Activated CD8-positive, alpha-beta memory T cell treated with anti-CD3 and anti-CD28 coated beads, Interleukin-2, amount 10 ng/mL, durations not matched to agents 7 days and 5 days (primary cell): ENCODE measurements around the gene ZMYND15. TPM values are rescaled to one million over a fixed set of nuclear protein-coding genes. Genes with fewer than 3 reads are reported as not detected.

Source experiments
- ATAC-seq: fragments of 150-1000 bp; cut with Tn5 transposase; one replicate; pipeline ENCODE4 v1.10.0; 2021; ENCODE audit warnings: moderate library complexity
- CTCF ChIA-PET: fragments of 350-600 bp; sonication (Branson Sonifier 250); formaldehyde crosslinking; loops from one replicate; lab custom pipeline; 2021; ENCODE audit warnings: antibody characterized with exemption; lab: Charles Lee
- DNase-seq: peaks from one replicate; pipeline ENCODE4 v3.0.0-alpha.2; 2020
- H3K27ac Mint-ChIP-seq: one replicate; pipeline ENCODE4 v1.8.0; 2021; ENCODE audit warnings: mild to moderate bottlenecking, mixed read lengths
- H3K27me3 Mint-ChIP-seq: one replicate; pipeline ENCODE4 v1.8.0; 2021; ENCODE audit warnings: mixed read lengths
- H3K36me3 Mint-ChIP-seq: one replicate; pipeline ENCODE4 v1.8.0; 2021; ENCODE audit warnings: mild to moderate bottlenecking, mixed read lengths
- H3K4me1 Mint-ChIP-seq: one replicate; pipeline ENCODE4 v1.8.0; 2021; ENCODE audit warnings: mixed read lengths
- H3K4me3 Mint-ChIP-seq: one replicate; pipeline ENCODE4 v1.8.0; 2021; ENCODE audit warnings: mild to moderate bottlenecking, moderate library complexity, mixed read lengths
- H3K9me3 Mint-ChIP-seq: one replicate; pipeline ENCODE4 v1.8.0; 2022; ENCODE audit warnings: low read depth, mixed read lengths
- total RNA-seq, 2 experiments: library from RNA; stranded (reverse); gene quantifications; one replicate each; pipeline ENCODE4 v1.2.3, GENCODE V29; 2021

The ZMYND15 gene
- total RNA-seq, 2 experiments from 2014 or later = 0.12 TPM; not detected in 1

DNA sequence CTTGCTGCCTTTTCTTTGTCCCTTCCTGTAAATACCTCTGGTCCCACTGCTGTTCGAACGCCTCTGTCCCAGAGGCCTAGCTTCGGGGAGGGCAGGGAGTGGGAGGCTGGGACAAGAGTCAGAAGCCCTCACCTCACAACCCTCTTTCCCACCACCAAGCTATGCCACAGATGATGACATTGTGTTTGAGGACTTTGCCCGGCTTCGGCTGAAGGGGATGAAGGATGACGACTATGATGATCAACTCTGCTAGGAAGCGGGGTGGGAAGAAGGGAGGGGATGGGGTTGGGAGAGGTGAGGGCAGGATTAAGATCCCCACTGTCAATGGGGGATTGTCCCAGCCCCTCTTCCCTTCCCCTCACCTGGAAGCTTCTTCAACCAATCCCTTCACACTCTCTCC lies 18.8 kb upstream of the ZMYND15 start:
- Mint-ChIP-seq H3K9me3 (no peaks in the 10 kb centered on the region), H3K4me3 (no peak overlapping the region), H3K4me1 (peaks cover 63% of the 10 kb centered on the region), H3K27ac (peak overlapping the region; percentile 47), H3K36me3 (peaks cover 61% of the 10 kb centered on the region), H3K27me3 (no peaks in the 10 kb centered on the region)
- no peak for DNase-seq
- CTCF ChIA-PET = interaction anchor here (2.1 kb wide), 1 partner anchor 10 kb away, joined by 5 read pairs; no protein-coding TSS in a partner anchor
- ATAC-seq = no peak

DNA sequence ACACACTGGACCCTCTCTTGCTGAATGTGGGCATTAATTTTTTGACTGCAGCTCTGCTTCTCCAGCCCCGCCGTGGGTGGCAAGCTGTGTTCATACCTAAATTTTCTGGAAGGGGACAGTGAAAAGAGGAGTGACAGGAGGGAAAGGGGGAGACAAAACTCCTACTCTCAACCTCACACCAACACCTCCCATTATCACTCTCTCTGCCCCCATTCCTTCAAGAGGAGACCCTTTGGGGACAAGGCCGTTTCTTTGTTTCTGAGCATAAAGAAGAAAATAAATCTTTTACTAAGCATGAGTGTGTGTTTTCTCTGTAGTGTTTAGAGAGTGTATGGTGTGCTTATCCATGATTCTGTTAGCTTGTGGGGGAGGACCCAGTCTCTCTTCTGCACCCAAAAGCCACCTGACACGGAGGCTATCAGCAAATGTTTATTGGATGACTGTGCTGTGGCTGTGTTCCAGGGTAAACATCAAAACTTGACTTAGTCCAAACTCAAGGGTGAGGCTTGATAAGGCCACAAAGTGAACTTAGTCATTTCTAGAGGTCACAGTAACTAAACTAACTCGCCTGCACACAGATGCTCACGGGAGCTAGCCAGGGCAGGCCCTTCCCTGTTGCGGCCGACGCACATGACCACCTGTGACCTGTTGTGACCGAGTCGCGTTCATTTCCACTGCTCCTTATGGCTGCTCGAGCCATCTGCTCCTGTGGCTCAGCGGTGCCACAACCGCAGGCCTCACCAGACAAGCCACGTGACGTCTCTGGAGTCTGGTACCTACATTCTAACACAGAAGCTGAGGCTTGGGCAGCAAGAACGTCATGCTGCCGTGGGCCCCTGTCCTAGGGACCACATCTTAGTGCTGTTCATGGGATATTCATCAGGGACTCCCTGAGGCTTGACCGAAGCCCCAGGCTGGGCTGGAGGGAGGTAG lies 18.2 kb upstream of the ZMYND15 start:
- peaks cover 59% of the 10 kb centered on the region for H3K36me3 Mint-ChIP-seq
- peak; percentile 71 for DNase-seq

GRCh38 chr17:4722678-4723240 lies 16.9 kb upstream of the ZMYND15 start:
- no peak overlapping the region for H3K27ac Mint-ChIP-seq
- CTCF ChIA-PET = interaction anchor here (1.3 to 2.1 kb wide), 2 partner anchors 8 to 13 kb away, joined by 3 to 5 read pairs; partner anchors contain the start of gene ARRB2

More for the DNA sequence above, 18.2 kb upstream of the ZMYND15 start:
- Mint-ChIP-seq H3K27me3 (no peaks in the 10 kb centered on the region), H3K4me3 (no peak overlapping the region), H3K4me1 (peaks cover 63% of the 10 kb centered on the region), H3K9me3 (no peaks in the 10 kb centered on the region), H3K27ac (peak overlapping the region; percentile 47)
- CTCF ChIA-PET = interaction anchor here (1.3 to 2.1 kb wide), 2 partner anchors 9 to 11 kb away, joined by 3 to 5 read pairs; partner anchors contain the start of gene ARRB2
- peak; percentile 50 for ATAC-seq

DNA sequence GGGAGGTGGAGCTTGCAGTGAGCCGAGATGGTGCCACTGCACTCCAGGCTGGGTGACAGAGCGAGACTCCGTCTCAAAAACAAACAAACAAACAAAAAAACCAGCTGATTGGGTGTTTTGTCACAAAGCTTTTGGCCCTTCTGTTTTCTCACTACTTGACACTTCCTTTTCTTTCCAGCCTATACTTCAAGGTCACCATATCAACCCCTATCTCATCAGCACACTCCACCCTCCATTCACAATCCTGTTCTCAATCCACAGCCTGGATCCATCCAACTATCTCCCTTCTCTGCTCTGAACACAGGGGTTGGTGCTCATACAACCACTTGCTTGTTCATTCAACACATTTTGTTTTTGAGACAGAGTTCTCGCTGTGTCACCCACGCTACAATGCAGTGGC lies 15.0 kb upstream of the ZMYND15 start:
- Mint-ChIP-seq H3K36me3 (peaks cover 33% of the 10 kb centered on the region), H3K4me3 (no peak overlapping the region), H3K4me1 (peaks cover 61% of the 10 kb centered on the region), H3K27me3 (no peaks in the 10 kb centered on the region), H3K27ac (no peak overlapping the region), H3K9me3 (no peaks in the 10 kb centered on the region)
- DNase-seq (no peak), ATAC-seq (no peak)
- CTCF ChIA-PET = interaction anchor here (1.2 kb wide), 2 partner anchors 11 to 177 kb away, joined by 3 read pairs; no protein-coding TSS in a partner anchor

More at GRCh38 chr17:4722678-4723240, 16.9 kb upstream of the ZMYND15 start:
- peaks cover 48% of the 10 kb centered on the region for H3K36me3 Mint-ChIP-seq
- peaks cover 56% of the 10 kb centered on the region for H3K4me1 Mint-ChIP-seq
- ATAC-seq (no peak), DNase-seq (no peak)
- no peaks in the 10 kb centered on the region for H3K27me3 Mint-ChIP-seq
- no peak overlapping the region for H3K4me3 Mint-ChIP-seq
- no peaks in the 10 kb centered on the region for H3K9me3 Mint-ChIP-seq

- Mint-ChIP-seq H3K36me3 (peaks cover 22% of the 10 kb centered on the region), H3K9me3 (no peaks in the 10 kb centered on the region), H3K27ac (peak overlapping the region; percentile 53), H3K4me3 (no peak overlapping the region), H3K4me1 (peaks cover 55% of the 10 kb centered on the region), H3K27me3 (no peaks in the 10 kb centered on the region)
- ATAC-seq (no peak), DNase-seq (no peak)
- CTCF ChIA-PET = interaction anchor here (0.8 to 1.8 kb wide), 3 partner anchors 16 to 64 kb away, joined by 3 to 4 read pairs (median 4); partner anchors contain the start of gene ARRB2
These were observed 13.9 kb upstream of the ZMYND15 start for GRCh38 chr17:4725646-4726310.

DNA sequence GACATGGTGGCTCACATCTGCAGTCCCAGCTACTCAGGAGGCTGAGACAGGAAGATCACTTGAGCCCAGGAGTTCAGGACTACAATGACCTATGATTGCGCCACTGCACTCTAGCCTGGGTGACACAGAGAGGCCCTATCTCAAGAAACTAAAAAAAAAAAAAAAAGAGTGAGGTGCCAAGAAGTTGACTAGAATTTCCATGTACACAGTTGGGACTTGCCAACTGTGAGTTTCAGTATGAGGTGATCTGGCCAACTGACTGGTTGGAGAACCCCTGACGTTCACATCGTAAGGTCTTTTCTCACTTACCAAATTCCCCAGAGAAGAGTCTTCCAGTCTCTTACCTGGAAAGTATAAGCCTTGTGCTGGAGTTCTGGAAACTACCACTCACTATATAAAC lies 11.5 kb upstream of the ZMYND15 start:
- Mint-ChIP-seq H3K4me1 (peaks cover 53% of the 10 kb centered on the region), H3K27ac (peak overlapping the region; percentile 88), H3K4me3 (peak overlapping the region; percentile 38), H3K9me3 (no peaks in the 10 kb centered on the region), H3K36me3 (peaks cover 7% of the 10 kb centered on the region), H3K27me3 (no peaks in the 10 kb centered on the region)
- ATAC-seq (peak; percentile 2), DNase-seq (peak; percentile 64)
- CTCF ChIA-PET = interaction anchor here (2.8 to 3.8 kb wide), 2 partner anchors 13 to 16 kb away, joined by 8 to 16 read pairs; no protein-coding TSS in a partner anchor

DNA sequence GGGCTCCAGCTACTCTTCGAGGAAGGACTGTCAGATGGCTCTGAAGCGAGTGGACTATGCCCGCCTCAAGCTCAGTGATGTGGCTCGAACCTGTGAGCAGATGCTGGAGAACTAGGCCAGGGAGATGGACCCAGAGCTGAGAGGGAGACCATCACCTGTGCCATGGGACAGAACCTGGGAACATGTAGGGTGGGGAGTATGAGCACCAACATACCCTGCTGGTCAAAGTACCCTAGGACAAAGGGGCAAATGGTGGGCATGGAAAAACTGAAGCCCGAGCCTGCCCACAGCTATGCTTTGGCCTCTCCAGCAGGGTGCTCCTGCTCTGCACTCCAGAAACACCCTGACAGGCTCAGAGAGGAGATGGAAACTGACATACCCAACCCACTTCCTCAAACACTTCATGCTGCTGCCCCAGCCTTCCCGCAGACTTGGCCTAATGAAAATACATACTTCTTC lies 6.5 kb upstream of the ZMYND15 start:
- Mint-ChIP-seq H3K36me3 (peaks cover 1% of the 10 kb centered on the region), H3K9me3 (no peaks in the 10 kb centered on the region), H3K27ac (no peak overlapping the region), H3K27me3 (peaks cover 4% of the 10 kb centered on the region), H3K4me3 (peak overlapping the region; percentile 91), H3K4me1 (peaks cover 47% of the 10 kb centered on the region)
- DNase-seq (no peak), ATAC-seq (no peak)
- CTCF ChIA-PET = interaction anchor here (1.1 to 2.4 kb wide), 3 partner anchors 57 to 155 kb away, joined by 3 to 19 read pairs (median 5); no protein-coding TSS in a partner anchor

DNA sequence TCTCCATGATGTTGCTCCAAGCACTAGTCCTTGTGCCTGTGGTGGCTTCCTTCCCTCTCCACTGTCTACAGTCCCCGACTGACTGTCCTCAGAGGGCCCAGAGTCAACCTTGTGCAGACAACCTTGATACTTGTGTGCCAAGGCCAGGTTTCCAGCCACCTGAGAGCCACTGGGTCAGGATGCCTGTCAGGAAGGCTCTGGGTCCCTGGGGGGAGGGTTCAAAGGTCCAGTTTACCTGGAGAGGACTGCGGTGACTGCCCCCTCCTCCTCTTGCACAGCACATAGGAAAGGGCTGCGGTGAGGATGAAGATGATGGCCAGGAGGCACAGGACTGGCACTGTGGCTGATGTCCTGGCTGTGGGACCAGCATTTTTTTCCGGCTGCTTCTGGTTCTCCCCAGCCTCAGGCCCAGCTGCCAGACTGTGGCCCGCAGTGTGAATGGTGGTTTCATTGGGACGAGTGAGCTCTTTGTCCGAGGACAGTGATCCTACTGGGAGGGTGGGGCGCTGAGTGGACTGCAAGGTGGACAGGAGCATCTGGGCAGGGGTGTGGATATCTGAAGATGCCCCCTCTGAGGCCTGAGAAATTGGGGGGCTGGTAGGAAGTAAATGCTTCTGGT lies 4.7 kb upstream of the ZMYND15 start:
- H3K27ac Mint-ChIP-seq = no peak overlapping the region
- CTCF ChIA-PET = interaction anchor here (1.0 kb wide), 1 partner anchor 55 kb away, joined by 3 read pairs; no protein-coding TSS in a partner anchor
- peaks cover 1% of the 10 kb centered on the region for H3K36me3 Mint-ChIP-seq
- DNase-seq (no peak), ATAC-seq (no peak)
- H3K9me3 Mint-ChIP-seq = no peaks in the 10 kb centered on the region
- no peak overlapping the region for H3K4me3 Mint-ChIP-seq
- peaks cover 15% of the 10 kb centered on the region for H3K27me3 Mint-ChIP-seq
- peaks cover 42% of the 10 kb centered on the region for H3K4me1 Mint-ChIP-seq

DNA sequence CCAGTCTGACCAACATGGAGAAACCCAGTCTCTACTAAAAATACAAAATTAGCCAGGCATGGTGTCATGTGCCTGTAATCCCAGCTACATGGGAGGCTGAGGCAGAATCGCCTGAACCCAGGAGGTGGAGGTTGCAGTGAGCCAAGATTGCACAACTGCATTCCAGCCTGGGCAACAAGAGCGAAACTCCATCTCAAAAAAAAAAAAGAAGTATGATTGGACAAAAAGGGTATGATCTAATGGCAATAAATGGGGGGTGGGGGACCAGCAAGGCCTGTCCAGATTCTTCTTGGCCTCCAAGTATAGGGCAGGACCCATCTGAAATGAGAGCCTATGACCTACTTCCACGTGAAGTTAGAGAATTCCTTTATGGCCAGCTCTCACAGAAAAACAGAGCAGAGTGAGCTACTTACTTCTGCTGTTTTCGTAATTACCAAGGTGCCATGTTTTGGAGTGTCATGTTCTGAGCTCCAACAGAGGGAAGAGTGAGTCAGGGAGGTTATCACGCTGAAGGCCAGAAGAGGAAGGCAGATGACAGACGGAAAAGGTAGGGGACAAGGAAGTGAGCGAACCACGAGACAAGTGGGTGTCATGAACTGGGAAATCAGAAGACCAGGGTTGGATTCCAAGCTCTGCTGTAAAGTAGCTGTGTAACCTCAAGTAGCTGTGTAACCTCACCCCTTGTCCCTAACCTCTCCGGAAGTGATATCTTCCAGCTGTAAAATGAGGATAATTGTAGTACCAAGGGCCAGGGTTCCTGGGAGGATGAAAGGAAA lies 3.6 kb upstream of the ZMYND15 start:
- Mint-ChIP-seq H3K27ac (peak overlapping the region; percentile 13), H3K9me3 (no peaks in the 10 kb centered on the region), H3K27me3 (peaks cover 25% of the 10 kb centered on the region), H3K36me3 (peaks cover 1% of the 10 kb centered on the region), H3K4me1 (peaks cover 41% of the 10 kb centered on the region), H3K4me3 (no peak overlapping the region)
- DNase-seq (no peak), ATAC-seq (no peak)
- CTCF ChIA-PET = interaction anchor here (0.6 to 1.8 kb wide), 2 partner anchors 54 to 538 kb away, joined by 3 to 12 read pairs; no protein-coding TSS in a partner anchor

GRCh38 chr17:4738136-4739121 lies 1.2 kb upstream of the ZMYND15 start:
- H3K4me3 Mint-ChIP-seq = peak overlapping the region; percentile 71
- no peaks in the 10 kb centered on the region for H3K9me3 Mint-ChIP-seq
- CTCF ChIA-PET = interaction anchor here (0.7 to 2.5 kb wide), 5 partner anchors 9 to 32 kb away, joined by 3 to 5 read pairs (median 3); partner anchors contain the start of gene ARRB2
- DNase-seq (no peak), ATAC-seq (peak; percentile 20)
- no peak overlapping the region for H3K27ac Mint-ChIP-seq
- H3K27me3 Mint-ChIP-seq = peaks cover 30% of the 10 kb centered on the region
- peaks cover 23% of the 10 kb centered on the region for H3K4me1 Mint-ChIP-seq
- H3K36me3 Mint-ChIP-seq = peaks cover 1% of the 10 kb centered on the region

DNA sequence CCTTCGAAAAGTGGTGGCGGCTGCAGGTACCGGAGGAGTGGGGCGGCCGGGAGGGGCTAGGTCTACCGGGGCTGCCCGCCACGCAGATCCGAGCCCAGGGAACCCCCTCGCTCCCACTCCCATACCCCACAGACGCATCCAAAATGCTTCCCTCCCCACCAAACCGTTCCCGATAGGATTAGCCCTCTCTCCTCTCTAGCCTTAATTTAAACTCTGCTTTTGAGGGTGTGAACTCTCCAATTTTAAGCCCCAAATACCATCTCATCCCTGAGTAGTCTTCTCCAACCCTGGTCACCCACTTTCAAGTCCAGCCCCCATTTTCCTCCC lies 355 bp downstream of the ZMYND15 start:
- H3K36me3 Mint-ChIP-seq = no peaks in the 10 kb centered on the region
- DNase-seq (no peak), ATAC-seq (no peak)
- H3K4me3 Mint-ChIP-seq = peak overlapping the region; percentile 60
- CTCF ChIA-PET = interaction anchor here (1.0 kb wide), 1 partner anchor 114 kb away, joined by 3 read pairs; no protein-coding TSS in a partner anchor
- H3K27ac Mint-ChIP-seq = no peak overlapping the region
- H3K4me1 Mint-ChIP-seq = peaks cover 20% of the 10 kb centered on the region
- no peaks in the 10 kb centered on the region for H3K9me3 Mint-ChIP-seq
- peaks cover 30% of the 10 kb centered on the region for H3K27me3 Mint-ChIP-seq
